GM21360 (cell line): Measurements from ENCODE around the gene TBC1D8.

Experiments used
- ATAC-seq: cut with Tn5 transposase; IDR thresholded peaks from one replicate; pipeline ENCODE4 v1.9.1; 2021; ENCODE audit warnings: mild to moderate bottlenecking, moderate library complexity; ENCODE audit not compliant: unreplicated experiment

TBC1D8 gene

GRCh38 chr2:101037161-101037755 lies 113.9 kb downstream of the TBC1D8 start:
- no peak for ATAC-seq

DNA sequence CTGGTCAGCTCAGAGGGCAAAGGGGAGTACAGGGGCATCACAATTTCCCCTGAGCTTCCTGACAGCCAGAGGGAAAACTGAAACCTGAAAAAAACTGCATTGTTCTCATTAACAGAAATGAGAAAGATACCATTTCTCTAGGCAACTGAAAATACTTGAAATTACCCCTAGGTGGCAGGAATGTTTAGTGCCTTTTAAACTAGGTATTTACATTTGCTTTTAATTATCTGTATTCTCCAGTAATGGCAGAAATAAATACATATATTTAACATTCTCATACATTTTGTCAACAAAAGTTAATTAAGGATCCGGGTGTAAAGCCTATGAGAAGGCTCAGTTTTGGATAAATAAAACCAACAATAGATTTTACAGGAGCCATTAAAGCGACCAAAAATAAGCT lies 114.6 kb downstream of the TBC1D8 start:
- ATAC-seq = no peak

- ATAC-seq = no peak
Measured at GRCh38 chr2:101032084-101032776, 119.0 kb downstream of the TBC1D8 start.

- no peak for ATAC-seq
Measured at GRCh38 chr2:101030866-101031554, 120.2 kb downstream of the TBC1D8 start.

GRCh38 chr2:101027852-101028251 lies 123.3 kb downstream of the TBC1D8 start:
- ATAC-seq = no peak

- no peak for ATAC-seq
Measured at GRCh38 chr2:101026923-101027469, 124.2 kb downstream of the TBC1D8 start.

DNA sequence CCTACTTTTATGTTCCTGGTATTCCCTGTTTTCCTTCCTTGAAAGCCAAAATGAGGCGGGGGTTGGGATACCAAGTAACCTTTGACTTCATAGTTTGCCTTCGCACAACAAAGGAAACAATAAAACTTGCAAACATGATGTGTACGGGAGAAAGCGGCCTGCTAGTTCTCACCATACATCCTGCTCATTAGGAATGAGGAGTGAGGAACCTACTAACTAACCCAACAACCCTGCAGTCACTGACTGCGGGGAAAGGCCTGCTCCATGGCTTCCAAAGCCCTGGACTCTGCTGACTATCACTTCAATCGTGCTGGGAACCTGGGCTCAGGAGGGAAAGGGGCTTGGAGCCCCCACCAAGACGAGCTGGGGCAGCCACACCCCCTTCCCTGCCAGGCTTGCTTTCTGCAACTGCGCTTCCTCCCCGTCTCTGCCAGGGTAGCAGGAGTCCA lies 124.9 kb downstream of the TBC1D8 start:
- ATAC-seq = no peak

DNA sequence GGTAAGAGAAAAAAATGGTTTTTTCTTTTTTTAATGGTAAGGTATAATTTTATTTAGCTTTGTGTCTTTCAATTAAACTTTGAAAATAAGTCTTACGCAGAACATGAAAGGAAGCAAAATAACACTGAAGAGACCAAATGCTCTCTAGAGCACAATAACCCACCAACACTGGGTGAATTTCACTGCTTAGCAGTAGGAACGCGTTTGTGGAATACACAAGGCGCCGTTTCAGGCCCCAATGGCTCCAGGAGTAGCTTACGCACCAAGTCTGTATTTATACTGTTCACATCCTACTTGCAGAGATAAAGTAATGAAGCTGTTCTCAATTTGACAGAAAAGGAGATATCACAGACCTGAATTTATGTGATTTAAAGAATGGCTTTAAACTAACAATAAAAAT lies 125.6 kb downstream of the TBC1D8 start:
- no peak for ATAC-seq

- no peak for ATAC-seq
Measured at GRCh38 chr2:101023327-101024107, 127.7 kb downstream of the TBC1D8 start.

DNA sequence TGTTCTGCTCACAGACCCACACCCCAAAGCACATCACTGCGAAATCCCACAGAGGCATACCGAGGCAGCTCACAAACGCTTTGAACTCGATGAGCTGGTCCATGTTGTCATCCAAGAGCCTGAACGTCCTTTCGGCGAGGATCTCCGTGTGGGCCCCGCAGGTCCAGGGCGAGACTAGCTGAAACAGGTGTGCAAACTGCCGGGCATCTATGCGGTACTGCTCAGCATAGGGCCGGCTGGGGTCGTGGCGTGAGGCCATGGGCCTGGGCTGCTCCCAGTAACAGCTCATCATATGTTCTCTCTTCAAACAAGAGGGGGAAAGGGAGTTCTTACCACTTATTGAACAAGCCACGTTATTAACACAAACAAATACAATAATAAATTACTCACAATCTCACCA lies 129.0 kb downstream of the TBC1D8 start:
- ATAC-seq = no peak

DNA sequence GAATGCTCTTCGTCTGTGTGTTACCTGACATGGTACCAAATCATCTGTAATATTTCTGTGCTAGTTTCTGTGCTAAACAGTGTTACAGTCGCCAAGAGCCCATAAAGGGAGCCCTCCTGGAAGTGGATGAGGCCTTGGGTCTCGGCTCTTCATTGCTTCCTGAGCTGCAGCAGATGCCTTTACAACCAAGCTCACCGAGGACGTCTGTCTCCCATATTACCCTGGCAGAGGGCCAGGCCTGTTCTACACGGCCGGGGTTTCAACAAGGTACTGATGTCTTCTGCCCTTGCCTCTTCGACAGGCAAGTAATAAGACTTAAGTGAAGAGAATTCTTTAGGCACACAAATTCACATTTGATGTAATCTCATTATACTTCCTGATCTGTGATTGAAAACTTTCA lies 132.2 kb downstream of the TBC1D8 start:
- ATAC-seq = no peak

DNA sequence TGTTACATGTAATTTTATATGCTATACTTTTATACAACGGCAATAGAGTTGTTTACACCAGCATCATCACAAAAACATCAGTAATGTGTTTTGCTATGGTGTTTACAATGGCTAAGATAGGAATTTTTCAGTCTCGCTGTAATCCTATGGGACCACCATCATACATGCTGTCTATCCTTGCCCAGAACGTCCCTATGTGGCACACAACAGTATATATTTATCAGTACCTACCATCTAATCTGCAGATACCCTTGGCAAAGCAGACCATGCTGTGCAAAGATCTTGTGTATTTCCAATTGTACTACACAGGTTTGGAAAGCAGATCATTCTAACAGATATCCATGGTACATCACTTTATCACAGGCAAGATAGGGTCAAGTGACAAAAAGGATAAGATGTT lies 133.8 kb downstream of the TBC1D8 start:
- no peak for ATAC-seq

DNA sequence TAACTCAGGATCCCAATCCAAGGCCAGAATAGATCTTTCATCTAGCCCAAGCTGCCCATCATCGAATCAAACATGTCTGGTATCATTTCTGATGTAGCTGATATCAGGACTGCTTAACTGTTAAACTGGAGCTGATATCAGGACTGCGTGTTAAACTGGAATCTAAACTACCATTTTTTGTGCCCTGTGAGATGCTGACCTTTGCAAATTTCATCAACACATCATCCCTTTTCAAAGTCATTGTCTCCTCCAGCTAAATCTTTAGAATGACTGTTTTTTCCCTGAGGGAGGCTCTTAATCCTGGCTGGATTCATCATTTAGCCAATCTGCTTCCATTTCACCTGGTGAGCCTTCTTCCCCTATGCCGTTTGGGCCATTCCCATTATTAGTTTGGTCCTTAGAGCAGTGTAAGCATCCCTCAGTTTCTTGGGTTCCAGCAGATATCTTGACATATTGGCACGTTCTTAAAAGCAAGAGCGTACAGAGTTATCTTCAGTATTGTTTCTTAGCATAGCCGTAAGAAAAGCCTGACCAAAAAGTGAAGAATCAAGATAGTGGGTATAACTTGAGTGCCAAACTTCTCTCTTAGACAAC lies 136.8 kb downstream of the TBC1D8 start:
- ATAC-seq = no peak

GRCh38 chr2:101012706-101013181 lies 138.4 kb downstream of the TBC1D8 start:
- ATAC-seq = no peak

DNA sequence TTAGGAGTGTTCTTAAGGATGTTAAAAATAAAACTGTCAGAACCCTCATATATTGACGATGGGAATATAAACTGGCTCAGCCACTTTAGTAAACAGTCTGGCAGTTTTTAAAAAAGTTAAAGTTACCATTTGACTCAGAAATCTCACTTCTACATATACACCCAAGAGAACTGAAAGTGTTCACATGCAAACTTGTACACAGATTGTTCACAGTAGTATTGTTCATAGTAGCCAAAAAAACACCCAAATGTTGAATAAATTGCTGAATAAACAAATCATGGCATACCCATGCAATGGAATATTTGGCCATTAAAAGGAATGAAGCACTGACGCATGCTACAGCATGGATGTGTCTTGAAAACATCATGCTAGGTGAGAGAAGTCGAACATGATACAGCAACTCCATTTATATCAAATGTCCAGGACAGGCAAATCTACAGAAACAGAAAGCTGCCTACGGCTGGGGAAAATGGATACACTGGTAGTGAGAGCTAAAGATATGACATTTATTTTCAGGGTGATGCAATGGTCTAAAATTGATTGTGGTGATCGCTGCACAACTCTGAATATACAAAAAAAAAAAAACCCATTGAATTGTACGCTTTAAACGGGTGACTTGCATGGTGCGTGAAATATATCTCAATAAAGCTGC lies 139.0 kb downstream of the TBC1D8 start:
- ATAC-seq = peak; percentile 84

DNA sequence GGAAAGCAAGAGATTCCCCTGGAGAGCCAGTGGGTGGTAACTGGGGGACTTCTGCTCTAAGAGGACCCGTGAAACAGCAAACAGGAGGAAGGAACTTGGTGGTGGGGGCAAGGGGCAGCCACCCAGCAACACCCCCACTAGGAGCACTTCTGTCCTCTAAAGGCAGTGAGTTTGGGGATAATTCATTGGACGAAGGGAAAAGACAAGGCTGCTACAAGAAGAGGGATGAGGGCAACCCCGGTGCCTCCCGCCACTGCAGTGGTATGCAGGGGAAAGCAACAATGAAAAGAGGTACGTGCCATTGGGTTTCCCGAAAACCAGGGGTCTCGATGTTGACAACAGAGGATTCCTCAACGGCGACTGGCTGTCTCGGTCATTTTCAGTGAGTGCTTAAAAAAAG lies 140.0 kb downstream of the TBC1D8 start:
- no peak for ATAC-seq

GRCh38 chr2:101007415-101008345 lies 143.5 kb downstream of the TBC1D8 start:
- no peak for ATAC-seq

GRCh38 chr2:101006065-101006715 lies 145.0 kb downstream of the TBC1D8 start:
- ATAC-seq = no peak
